WTC11 (cell line): ENCODE results near the gene NUDT12. TPM values are rescaled to one million over a fixed set of nuclear protein-coding genes. Genes with fewer than 3 reads are reported as not detected.

Experiments used
- ATAC-seq: fragments of 200-7000 bp; cut with Tn5 transposase; 2 replicates; pipeline ENCODE4 v1.10.0; 2021; ENCODE audit warnings: mild to moderate bottlenecking, moderate library complexity
- CTCF ChIA-PET: fragments of 300-600 bp; sonication (Branson Sonifier 250); formaldehyde crosslinking; loops from one replicate; lab custom pipeline; 2021; ENCODE audit warnings: antibody characterized with exemption; lab: Charles Lee
- POLR2A ChIA-PET: fragments of 350-600 bp; sonication (Branson Sonifier 250); formaldehyde crosslinking; loops from one replicate; lab custom pipeline; 2021; ENCODE audit warnings: antibody characterized with exemption; lab: Charles Lee
- DNase-seq: peaks from one replicate; pipeline ENCODE4 v3.0.0; 2021; ENCODE audit warnings: low spot score
- H3K27ac Mint-ChIP-seq: 2 replicates; pipeline ENCODE4 v1.8.0; 2021; ENCODE audit warnings: mixed read lengths
- H3K27me3 Mint-ChIP-seq: 2 replicates; pipeline ENCODE4 v1.8.0; 2021; ENCODE audit warnings: low read depth, mild to moderate bottlenecking, moderate library complexity, mixed read lengths
- H3K36me3 Mint-ChIP-seq: 2 replicates; pipeline ENCODE4 v1.8.0; 2021; ENCODE audit warnings: mixed read lengths
- H3K4me1 Mint-ChIP-seq: 2 replicates; pipeline ENCODE4 v1.8.0; 2022; ENCODE audit warnings: mixed read lengths
- H3K4me3 Mint-ChIP-seq: 2 replicates; pipeline ENCODE4 v1.8.0; 2021; ENCODE audit warnings: mild to moderate bottlenecking, moderate library complexity, mixed read lengths
- H3K9me3 Mint-ChIP-seq: 2 replicates; pipeline ENCODE4 v1.8.0; 2021; ENCODE audit warnings: mixed read lengths
- HMGA2 ChIP-seq: fragments of 250-450 bp; sonication (Bioruptor Pico); IDR thresholded peaks from 2 replicates; pipeline ENCODE4 v1.4.0; 2021; ENCODE audit warnings: mild to moderate bottlenecking, moderate library complexity
- KAT7 ChIP-seq: sonication (generic); formaldehyde crosslinking; IDR thresholded peaks from 2 replicates; pipeline ENCODE4 v1.8.1; 2023; ENCODE audit warnings: missing genetic modification reagents, mild to moderate bottlenecking, borderline replicate concordance
- NFATC4 ChIP-seq: fragments of 250-450 bp; sonication (Bioruptor Pico); IDR thresholded peaks from 2 replicates; pipeline ENCODE4 v1.9.0; 2021; ENCODE audit warnings: mild to moderate bottlenecking
- NFYB ChIP-seq: sonication (generic); formaldehyde crosslinking; conservative IDR thresholded peaks from 2 replicates; pipeline ENCODE4 v1.8.0; 2022; ENCODE audit warnings: low read depth, missing genetic modification reagents
- PRRX2 ChIP-seq: fragments of 250-450 bp; sonication (Bioruptor Pico); IDR thresholded peaks from 2 replicates; pipeline ENCODE4 v1.8.0; 2021; ENCODE audit warnings: mild to moderate bottlenecking
- SP1 ChIP-seq: sonication (generic); formaldehyde crosslinking; conservative IDR thresholded peaks from 2 replicates; pipeline ENCODE4 v1.8.1; 2022; ENCODE audit warnings: missing genetic modification reagents
- TEAD4 ChIP-seq: sonication (generic); formaldehyde crosslinking; IDR thresholded peaks from 2 replicates; pipeline ENCODE4 v1.8.0; 2022; ENCODE audit warnings: mild to moderate bottlenecking, missing genetic modification reagents
- ZBTB21 ChIP-seq: sonication (generic); formaldehyde crosslinking; IDR thresholded peaks from 2 replicates; pipeline ENCODE4 v1.8.1; 2023; ENCODE audit warnings: mild to moderate bottlenecking, missing genetic modification reagents, borderline replicate concordance
- ZNF121 ChIP-seq: sonication (generic); formaldehyde crosslinking; IDR thresholded peaks from 2 replicates; pipeline ENCODE4 v1.8.0; 2023; ENCODE audit warnings: missing genetic modification reagents
- ZNF219 ChIP-seq: sonication (generic); formaldehyde crosslinking; IDR thresholded peaks from 2 replicates; pipeline ENCODE4 v1.8.0; 2023; ENCODE audit warnings: missing genetic modification reagents, mild to moderate bottlenecking, borderline replicate concordance
- ZNF396 ChIP-seq: fragments of 250-450 bp; sonication (Bioruptor Pico); IDR thresholded peaks from 2 replicates; pipeline ENCODE4 v1.8.0; 2021; ENCODE audit warnings: mild to moderate bottlenecking, moderate library complexity, borderline replicate concordance
- total RNA-seq: library from RNA; stranded (reverse); gene quantifications from 3 replicates; pipeline ENCODE4 v1.2.3, GENCODE V29; 2021
- TF ChIP-seq, protein P1 (sequence below): fragments of 250-450 bp; sonication (Bioruptor Pico); IDR thresholded peaks from 2 replicates; pipeline ENCODE4 v1.9.0; 2021; ENCODE audit warnings: mild to moderate bottlenecking, borderline replicate concordance
- TF ChIP-seq, protein P2 (sequence below): fragments of 250-450 bp; sonication (Bioruptor Pico); IDR thresholded peaks from 2 replicates; pipeline ENCODE4 v1.9.0; 2021; ENCODE audit warnings: moderate library complexity, mild to moderate bottlenecking, inconsistent platforms, borderline replicate concordance
- TF ChIP-seq, protein P3 (sequence below): sonication (generic); formaldehyde crosslinking; IDR thresholded peaks from 2 replicates; pipeline ENCODE4 v1.8.0; 2022; ENCODE audit warnings: mild to moderate bottlenecking, missing genetic modification reagents
- TF ChIP-seq, protein P4 (sequence below): sonication (generic); formaldehyde crosslinking; IDR thresholded peaks from 2 replicates; pipeline ENCODE4 v1.8.1; 2023; ENCODE audit warnings: mild to moderate bottlenecking, missing genetic modification reagents, moderate library complexity
- TF ChIP-seq, protein P5 (sequence below): sonication (generic); formaldehyde crosslinking; IDR thresholded peaks from 2 replicates; pipeline ENCODE4 v1.8.0; 2022; ENCODE audit warnings: mild to moderate bottlenecking, missing genetic modification reagents
- TF ChIP-seq, protein P6 (sequence below): sonication (generic); formaldehyde crosslinking; IDR thresholded peaks from 2 replicates; pipeline ENCODE4 v1.8.1; 2022; ENCODE audit warnings: missing genetic modification reagents, borderline replicate concordance
- TF ChIP-seq, protein P7 (sequence below): sonication (generic); formaldehyde crosslinking; IDR thresholded peaks from 2 replicates; pipeline ENCODE4 v1.8.1; 2022; ENCODE audit warnings: low read depth, mild to moderate bottlenecking, moderate library complexity, missing genetic modification reagents, borderline replicate concordance
- TF ChIP-seq, protein P8 (sequence below): sonication (generic); formaldehyde crosslinking; IDR thresholded peaks from 2 replicates; pipeline ENCODE4 v1.8.1; 2022; ENCODE audit warnings: low read depth, missing genetic modification reagents, borderline replicate concordance
- TF ChIP-seq, protein P9 (sequence below): sonication (generic); formaldehyde crosslinking; IDR thresholded peaks from 2 replicates; pipeline ENCODE4 v1.8.0; 2022; ENCODE audit warnings: mild to moderate bottlenecking, missing genetic modification reagents

NUDT12 gene
- total RNA-seq, 1 experiment from 2014 or later: 16.0 TPM

DNA sequence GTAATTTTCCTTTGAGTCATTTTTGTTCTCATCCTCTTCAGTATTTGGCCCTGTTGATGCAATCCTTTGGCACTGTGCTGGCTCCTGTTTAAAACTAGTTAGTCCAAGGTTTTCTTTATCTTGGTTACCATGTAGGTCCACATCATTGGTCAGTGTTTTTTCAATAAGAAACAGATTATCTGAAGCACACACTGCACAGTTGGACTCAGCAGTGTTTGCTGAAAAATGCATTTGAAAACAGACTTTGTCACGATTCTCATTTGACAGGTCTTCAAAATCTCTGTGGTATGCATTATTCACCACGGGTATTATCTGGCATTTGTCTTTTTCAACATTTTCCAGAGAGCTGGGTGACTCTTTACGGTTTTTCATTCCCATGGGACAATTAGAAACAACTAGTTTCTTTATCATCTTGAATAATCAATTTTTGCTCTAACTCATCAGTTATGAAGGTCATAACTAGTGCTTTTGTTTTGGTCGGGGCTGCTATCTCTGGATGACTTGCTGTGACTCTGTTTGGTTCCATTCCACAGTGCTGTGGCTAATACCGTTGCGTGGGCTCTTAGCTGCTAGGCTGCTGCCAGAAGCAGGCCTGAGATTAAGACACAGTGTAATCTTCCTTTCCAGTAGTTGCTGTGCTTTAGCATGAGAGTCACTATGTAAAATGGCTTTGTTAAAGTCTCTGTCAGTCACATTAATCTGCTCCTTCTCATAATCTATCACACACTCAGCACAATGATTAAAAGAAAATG lies 36.2 kb downstream of the NUDT12 start:
- ChIA-PET CTCF (no interaction called here), POLR2A (no interaction called here)
- Mint-ChIP-seq H3K36me3 (no peaks in the 10 kb centered on the region), H3K27me3 (no peaks in the 10 kb centered on the region), H3K9me3 (no peaks in the 10 kb centered on the region), H3K4me1 (peaks cover 7% of the 10 kb centered on the region), H3K4me3 (no peak overlapping the region), H3K27ac (no peak overlapping the region)
- DNase-seq (no peak), ATAC-seq (no peak)
- TF ChIP-seq ZNF121 (CRISPR knock-in tag): no peak
- TF ChIP-seq, protein P1, sequence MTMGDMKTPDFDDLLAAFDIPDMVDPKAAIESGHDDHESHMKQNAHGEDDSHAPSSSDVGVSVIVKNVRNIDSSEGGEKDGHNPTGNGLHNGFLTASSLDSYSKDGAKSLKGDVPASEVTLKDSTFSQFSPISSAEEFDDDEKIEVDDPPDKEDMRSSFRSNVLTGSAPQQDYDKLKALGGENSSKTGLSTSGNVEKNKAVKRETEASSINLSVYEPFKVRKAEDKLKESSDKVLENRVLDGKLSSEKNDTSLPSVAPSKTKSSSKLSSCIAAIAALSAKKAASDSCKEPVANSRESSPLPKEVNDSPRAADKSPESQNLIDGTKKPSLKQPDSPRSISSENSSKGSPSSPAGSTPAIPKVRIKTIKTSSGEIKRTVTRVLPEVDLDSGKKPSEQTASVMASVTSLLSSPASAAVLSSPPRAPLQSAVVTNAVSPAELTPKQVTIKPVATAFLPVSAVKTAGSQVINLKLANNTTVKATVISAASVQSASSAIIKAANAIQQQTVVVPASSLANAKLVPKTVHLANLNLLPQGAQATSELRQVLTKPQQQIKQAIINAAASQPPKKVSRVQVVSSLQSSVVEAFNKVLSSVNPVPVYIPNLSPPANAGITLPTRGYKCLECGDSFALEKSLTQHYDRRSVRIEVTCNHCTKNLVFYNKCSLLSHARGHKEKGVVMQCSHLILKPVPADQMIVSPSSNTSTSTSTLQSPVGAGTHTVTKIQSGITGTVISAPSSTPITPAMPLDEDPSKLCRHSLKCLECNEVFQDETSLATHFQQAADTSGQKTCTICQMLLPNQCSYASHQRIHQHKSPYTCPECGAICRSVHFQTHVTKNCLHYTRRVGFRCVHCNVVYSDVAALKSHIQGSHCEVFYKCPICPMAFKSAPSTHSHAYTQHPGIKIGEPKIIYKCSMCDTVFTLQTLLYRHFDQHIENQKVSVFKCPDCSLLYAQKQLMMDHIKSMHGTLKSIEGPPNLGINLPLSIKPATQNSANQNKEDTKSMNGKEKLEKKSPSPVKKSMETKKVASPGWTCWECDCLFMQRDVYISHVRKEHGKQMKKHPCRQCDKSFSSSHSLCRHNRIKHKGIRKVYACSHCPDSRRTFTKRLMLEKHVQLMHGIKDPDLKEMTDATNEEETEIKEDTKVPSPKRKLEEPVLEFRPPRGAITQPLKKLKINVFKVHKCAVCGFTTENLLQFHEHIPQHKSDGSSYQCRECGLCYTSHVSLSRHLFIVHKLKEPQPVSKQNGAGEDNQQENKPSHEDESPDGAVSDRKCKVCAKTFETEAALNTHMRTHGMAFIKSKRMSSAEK (CRISPR knock-in tag): no peak
- no peak for TF ChIP-seq TEAD4
- TF ChIP-seq, protein P2, sequence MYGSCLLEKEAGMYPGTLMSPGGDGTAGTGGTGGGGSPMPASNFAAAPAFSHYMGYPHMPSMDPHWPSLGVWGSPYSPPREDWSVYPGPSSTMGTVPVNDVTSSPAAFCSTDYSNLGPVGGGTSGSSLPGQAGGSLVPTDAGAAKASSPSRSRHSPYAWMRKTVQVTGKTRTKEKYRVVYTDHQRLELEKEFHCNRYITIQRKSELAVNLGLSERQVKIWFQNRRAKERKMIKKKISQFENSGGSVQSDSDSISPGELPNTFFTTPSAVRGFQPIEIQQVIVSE (CRISPR knock-in tag): no peak
- TF ChIP-seq PRRX2: no peak
- TF ChIP-seq, protein P3, sequence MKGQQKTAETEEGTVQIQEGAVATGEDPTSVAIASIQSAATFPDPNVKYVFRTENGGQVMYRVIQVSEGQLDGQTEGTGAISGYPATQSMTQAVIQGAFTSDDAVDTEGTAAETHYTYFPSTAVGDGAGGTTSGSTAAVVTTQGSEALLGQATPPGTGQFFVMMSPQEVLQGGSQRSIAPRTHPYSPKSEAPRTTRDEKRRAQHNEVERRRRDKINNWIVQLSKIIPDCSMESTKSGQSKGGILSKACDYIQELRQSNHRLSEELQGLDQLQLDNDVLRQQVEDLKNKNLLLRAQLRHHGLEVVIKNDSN (CRISPR knock-in tag): no peak
- TF ChIP-seq, protein P4, sequence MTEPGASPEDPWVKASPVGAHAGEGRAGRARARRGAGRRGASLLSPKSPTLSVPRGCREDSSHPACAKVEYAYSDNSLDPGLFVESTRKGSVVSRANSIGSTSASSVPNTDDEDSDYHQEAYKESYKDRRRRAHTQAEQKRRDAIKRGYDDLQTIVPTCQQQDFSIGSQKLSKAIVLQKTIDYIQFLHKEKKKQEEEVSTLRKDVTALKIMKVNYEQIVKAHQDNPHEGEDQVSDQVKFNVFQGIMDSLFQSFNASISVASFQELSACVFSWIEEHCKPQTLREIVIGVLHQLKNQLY (CRISPR knock-in tag): no peak
- no peak for TF ChIP-seq ZBTB21 (CRISPR knock-in tag)
- TF ChIP-seq NFYB: no peak
- no peak for TF ChIP-seq NFATC4 (CRISPR knock-in tag)
- TF ChIP-seq, protein P5, sequence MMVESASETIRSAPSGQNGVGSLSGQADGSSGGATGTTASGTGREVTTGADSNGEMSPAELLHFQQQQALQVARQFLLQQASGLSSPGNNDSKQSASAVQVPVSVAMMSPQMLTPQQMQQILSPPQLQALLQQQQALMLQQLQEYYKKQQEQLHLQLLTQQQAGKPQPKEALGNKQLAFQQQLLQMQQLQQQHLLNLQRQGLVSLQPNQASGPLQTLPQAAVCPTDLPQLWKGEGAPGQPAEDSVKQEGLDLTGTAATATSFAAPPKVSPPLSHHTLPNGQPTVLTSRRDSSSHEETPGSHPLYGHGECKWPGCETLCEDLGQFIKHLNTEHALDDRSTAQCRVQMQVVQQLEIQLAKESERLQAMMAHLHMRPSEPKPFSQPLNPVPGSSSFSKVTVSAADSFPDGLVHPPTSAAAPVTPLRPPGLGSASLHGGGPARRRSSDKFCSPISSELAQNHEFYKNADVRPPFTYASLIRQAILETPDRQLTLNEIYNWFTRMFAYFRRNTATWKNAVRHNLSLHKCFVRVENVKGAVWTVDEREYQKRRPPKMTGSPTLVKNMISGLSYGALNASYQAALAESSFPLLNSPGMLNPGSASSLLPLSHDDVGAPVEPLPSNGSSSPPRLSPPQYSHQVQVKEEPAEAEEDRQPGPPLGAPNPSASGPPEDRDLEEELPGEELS (CRISPR knock-in tag): no peak
- TF ChIP-seq, protein P6, sequence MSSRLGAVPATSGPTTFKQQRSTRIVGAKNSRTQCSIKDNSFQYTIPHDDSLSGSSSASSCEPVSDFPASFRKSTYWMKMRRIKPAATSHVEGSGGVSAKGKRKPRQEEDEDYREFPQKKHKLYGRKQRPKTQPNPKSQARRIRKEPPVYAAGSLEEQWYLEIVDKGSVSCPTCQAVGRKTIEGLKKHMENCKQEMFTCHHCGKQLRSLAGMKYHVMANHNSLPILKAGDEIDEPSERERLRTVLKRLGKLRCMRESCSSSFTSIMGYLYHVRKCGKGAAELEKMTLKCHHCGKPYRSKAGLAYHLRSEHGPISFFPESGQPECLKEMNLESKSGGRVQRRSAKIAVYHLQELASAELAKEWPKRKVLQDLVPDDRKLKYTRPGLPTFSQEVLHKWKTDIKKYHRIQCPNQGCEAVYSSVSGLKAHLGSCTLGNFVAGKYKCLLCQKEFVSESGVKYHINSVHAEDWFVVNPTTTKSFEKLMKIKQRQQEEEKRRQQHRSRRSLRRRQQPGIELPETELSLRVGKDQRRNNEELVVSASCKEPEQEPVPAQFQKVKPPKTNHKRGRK (CRISPR knock-in tag): no peak
- no peak for TF ChIP-seq ZNF396 (CRISPR knock-in tag)

DNA sequence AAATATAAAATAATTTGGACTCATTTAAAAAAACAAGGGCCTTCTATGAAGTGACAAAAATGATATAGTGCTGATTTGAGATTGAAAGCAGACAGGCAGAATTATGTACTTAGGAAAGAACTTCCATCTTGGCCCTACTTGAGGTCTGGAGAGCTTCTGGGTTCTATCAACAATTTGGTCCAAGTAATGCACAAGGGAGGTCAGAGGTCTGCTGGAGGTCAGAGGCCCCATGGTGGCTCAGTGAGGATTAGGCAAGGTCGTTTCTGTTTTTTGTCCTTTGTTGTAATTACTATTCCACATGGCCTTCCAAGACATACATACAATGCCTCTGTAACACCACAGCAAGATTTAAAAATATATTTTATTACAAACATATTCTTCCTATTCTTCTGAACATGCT lies 37.2 kb downstream of the NUDT12 start:
- H3K27me3 Mint-ChIP-seq: no peaks in the 10 kb centered on the region
- no peaks in the 10 kb centered on the region for H3K36me3 Mint-ChIP-seq
- peaks cover 7% of the 10 kb centered on the region for H3K4me1 Mint-ChIP-seq
- no peak overlapping the region for H3K27ac Mint-ChIP-seq
- DNase-seq (no peak), ATAC-seq (no peak)
- H3K9me3 Mint-ChIP-seq: no peaks in the 10 kb centered on the region
- no peak overlapping the region for H3K4me3 Mint-ChIP-seq
- ChIA-PET POLR2A (no interaction called here), CTCF (no interaction called here)
- TF ChIP-seq, protein P7, sequence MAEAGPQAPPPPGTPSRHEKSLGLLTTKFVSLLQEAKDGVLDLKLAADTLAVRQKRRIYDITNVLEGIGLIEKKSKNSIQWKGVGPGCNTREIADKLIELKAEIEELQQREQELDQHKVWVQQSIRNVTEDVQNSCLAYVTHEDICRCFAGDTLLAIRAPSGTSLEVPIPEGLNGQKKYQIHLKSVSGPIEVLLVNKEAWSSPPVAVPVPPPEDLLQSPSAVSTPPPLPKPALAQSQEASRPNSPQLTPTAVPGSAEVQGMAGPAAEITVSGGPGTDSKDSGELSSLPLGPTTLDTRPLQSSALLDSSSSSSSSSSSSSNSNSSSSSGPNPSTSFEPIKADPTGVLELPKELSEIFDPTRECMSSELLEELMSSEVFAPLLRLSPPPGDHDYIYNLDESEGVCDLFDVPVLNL (CRISPR knock-in tag): no peak
- TF ChIP-seq, protein P8, sequence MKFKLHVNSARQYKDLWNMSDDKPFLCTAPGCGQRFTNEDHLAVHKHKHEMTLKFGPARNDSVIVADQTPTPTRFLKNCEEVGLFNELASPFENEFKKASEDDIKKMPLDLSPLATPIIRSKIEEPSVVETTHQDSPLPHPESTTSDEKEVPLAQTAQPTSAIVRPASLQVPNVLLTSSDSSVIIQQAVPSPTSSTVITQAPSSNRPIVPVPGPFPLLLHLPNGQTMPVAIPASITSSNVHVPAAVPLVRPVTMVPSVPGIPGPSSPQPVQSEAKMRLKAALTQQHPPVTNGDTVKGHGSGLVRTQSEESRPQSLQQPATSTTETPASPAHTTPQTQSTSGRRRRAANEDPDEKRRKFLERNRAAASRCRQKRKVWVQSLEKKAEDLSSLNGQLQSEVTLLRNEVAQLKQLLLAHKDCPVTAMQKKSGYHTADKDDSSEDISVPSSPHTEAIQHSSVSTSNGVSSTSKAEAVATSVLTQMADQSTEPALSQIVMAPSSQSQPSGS (CRISPR knock-in tag): no peak
- TF ChIP-seq HMGA2 (CRISPR knock-in tag) (no peak), KAT7 (CRISPR knock-in tag) (no peak), SP1 (no peak), ZNF219 (CRISPR knock-in tag) (no peak)
- TF ChIP-seq, protein P9, sequence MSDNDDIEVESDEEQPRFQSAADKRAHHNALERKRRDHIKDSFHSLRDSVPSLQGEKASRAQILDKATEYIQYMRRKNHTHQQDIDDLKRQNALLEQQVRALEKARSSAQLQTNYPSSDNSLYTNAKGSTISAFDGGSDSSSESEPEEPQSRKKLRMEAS: no peak
- TF ChIP-seq, protein P3 (CRISPR knock-in tag): no peak
